Subcutaneous abdominal adipose tissue (tissue), 5 donors: ENCODE measurements around the gene ERH.
"Not testable (repeated sequence)": the region's sequence is repeated elsewhere in the genome, so short reads cannot be mapped to it uniquely, and the experiment has no call there.

Experiments
- H3K27ac ChIP-seq: one replicate; pipeline ENCODE4 v1.7.0; 2013; ENCODE audit warnings: low read depth, mild to moderate bottlenecking, inconsistent platforms, low read length, moderate library complexity
- H3K27me3 ChIP-seq, 5 donors: one replicate each; pipeline ENCODE4 v1.7.0; 2013; ENCODE audit warnings: low read length in 5 of 5, inconsistent platforms in 1 of 5; ENCODE audit not compliant: control insufficient read depth in 5 of 5, insufficient read depth in 4 of 5
- H3K36me3 ChIP-seq, 5 donors: one replicate each; pipeline ENCODE4 v1.7.0; 2013; ENCODE audit warnings: low read length in 5 of 5; ENCODE audit not compliant: control insufficient read depth in 5 of 5, insufficient read depth in 5 of 5
- H3K4me1 ChIP-seq, 5 donors: one replicate each; pipeline ENCODE4 v1.7.0; 2013; ENCODE audit warnings: low read length in 5 of 5, mild to moderate bottlenecking in 3 of 5, moderate library complexity in 1 of 5; ENCODE audit not compliant: control insufficient read depth in 5 of 5, insufficient read depth in 5 of 5
- H3K4me3 ChIP-seq, 5 donors: one replicate each; pipeline ENCODE4 v1.7.0; 2013; ENCODE audit warnings: low read length in 5 of 5, low read depth in 1 of 5
- H3K9ac ChIP-seq, 5 donors: one replicate each; pipeline ENCODE4 v1.7.0; 2013; ENCODE audit warnings: low read length in 5 of 5, mild to moderate bottlenecking in 4 of 5, moderate library complexity in 3 of 5
- H3K9me3 ChIP-seq, 5 donors: one replicate each; pipeline ENCODE4 v1.7.0; 2013; ENCODE audit warnings: low read length in 5 of 5; ENCODE audit not compliant: control insufficient read depth in 5 of 5
- donor health status: healthy.
- donor health status: healthy.
- donor health status: healthy.
- donor health status: healthy.
- donor health status: healthy.

The ERH gene

DNA sequence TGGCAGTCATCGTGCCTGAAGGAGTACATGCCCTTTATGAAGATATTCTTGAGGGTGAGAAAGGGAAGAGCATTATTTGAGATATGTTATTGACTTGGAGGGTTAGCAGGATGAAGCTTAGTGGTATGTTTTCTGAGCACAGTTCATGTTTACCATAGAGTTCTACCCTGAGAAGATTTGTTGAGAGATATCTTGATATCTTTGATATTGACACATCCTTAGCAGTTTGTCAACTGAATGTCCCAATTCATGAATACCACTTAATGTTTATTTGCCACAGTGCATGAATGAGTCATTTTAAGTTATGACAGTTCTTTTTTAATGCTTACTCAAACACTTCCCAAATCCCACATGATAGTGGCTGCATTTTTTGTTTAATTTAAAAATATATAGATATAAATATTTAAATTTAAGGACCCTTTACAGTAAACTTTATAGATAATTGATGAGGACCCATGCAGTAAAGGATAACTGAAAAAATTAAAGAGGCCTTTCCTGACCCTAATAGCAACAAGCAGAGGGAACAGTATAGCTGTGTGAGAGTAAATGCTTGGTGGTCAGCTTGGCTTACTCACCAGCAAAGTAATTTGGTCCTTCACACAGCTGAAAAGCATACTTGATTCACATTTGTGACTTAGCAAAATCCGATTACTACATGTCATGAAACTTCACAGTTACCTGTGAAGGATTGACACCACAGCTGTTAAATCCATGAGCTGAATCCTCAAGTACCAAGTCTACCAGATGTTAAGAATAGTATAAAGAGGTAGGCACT is 26.2 kb upstream of the ERH start:
- H3K36me3 ChIP-seq: peaks cover 3 to 28% (median 18%) of the 10 kb centered on the region in 5 donors
- peaks cover 0 to 3% (median 0%) of the 10 kb centered on the region in 5 donors for H3K9me3 ChIP-seq

DNA sequence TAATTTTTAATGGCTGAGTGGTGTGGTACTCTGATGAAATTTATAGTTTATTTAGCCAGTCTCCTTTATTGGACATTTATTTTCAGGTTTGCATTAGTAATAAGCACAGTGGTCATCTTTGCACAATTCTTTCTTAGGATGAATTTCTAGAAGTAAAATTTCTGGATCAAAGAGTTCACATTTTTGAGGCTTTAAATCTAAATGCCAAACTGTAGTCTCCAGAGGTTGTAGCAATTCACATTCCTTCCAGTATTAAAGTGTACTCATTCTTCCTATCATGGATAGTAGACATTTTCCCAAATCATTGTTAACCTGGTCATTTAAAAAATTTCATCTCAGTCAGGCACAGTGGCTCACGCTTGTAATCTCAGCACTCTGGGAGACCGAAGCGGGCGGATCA is 25.2 kb upstream of the ERH start:
- H3K27me3 ChIP-seq: no peaks in the 10 kb centered on the region

More for the DNA sequence above, 26.2 kb upstream of the ERH start:
- Histone ChIP-seq H3K4me3 (no peak overlapping the region), H3K9ac (no peak overlapping the region), H3K27ac (no peak overlapping the region), H3K27me3 (no peaks in the 10 kb centered on the region), H3K4me1 (no peaks in the 10 kb centered on the region)

DNA sequence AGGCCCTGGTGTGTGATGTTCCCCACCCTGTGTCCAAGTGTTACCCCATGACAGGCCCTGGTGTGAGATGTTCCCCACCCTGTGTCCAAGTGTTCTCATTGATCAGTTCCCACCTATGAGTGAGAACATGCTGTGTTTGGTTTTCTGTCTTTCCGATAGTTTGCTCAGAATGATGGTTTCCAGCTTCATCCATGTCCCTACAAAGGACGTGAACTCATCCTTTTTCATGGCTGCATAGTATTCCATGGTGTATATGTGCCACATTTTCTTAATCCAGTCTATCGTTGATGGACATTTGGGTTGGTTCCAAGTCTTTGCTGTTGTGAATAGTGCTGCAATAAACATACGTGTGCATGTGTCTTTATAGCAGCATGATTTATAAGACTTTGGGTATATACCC is 18.0 kb upstream of the ERH start:
- not testable (repeated sequence) for H3K9me3 ChIP-seq, H3K4me1 ChIP-seq, H3K36me3 ChIP-seq, H3K27me3 ChIP-seq, H3K9ac ChIP-seq, H3K4me3 ChIP-seq, H3K27ac ChIP-seq

More for the DNA sequence above, 25.2 kb upstream of the ERH start:
- Histone ChIP-seq H3K36me3 (peaks cover 3 to 28% (median 18%) of the 10 kb centered on the region in 5 donors), H3K4me1 (no peaks in the 10 kb centered on the region), H3K9ac (no peak overlapping the region), H3K4me3 (no peak overlapping the region), H3K9me3 (peaks cover 0 to 3% (median 0%) of the 10 kb centered on the region in 5 donors), H3K27ac (no peak overlapping the region)

DNA sequence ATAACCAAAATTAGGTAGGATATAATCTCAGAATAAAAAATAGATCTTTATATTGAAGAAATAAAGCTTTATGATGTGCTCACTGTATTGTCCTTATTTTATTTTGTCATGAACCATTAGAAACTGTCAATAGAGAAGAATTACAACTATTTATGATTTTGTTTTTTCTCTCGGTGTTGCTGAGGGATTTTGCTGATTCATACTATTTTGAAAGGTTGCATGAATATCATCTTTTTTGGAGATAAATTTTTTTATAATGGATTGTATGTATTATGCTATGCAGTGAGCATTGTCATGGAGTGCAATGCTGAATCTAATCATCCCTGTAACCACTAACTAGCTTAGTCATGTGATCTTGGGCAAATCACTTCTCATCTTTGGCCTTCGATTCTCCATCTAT is 15.4 kb upstream of the ERH start:
- H3K9me3 ChIP-seq: no peaks in the 10 kb centered on the region
- H3K9ac ChIP-seq: no peak overlapping the region
- H3K36me3 ChIP-seq: no peaks in the 10 kb centered on the region
- no peaks in the 10 kb centered on the region for H3K4me1 ChIP-seq
- H3K27ac ChIP-seq: no peak overlapping the region
- H3K4me3 ChIP-seq: no peak overlapping the region
- H3K27me3 ChIP-seq: no peaks in the 10 kb centered on the region

DNA sequence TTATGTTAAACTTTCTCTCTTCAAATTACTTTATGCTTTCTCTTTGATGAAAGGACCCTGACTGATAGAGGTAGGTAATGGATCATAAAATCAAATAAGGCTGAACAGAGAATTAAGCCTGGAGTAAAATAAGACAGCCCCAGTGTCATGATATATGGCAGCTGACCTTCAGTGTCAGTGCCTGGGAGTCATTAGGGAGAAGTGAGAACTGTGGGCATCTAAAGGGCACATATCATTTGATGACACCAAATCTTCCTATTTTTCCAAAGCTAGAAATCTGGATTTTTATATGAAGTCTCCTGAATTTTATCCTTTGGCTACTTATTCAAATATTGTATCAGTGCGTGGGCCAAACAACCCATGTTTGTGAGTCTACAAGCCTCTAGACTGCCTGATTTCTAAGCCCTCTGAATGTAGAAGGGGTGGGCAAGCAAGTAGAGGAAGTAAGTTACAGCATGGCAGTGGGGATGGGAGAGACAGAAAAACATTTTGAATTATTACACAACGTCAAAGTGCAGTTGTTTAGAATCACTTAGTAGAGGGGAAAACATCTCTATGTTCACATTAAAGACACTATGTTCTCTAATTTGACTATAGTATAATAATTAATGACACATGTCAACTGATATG is 10.3 kb upstream of the ERH start:
- Histone ChIP-seq H3K9me3 (no peaks in the 10 kb centered on the region), H3K27ac (no peak overlapping the region), H3K36me3 (no peaks in the 10 kb centered on the region), H3K9ac (no peak overlapping the region), H3K4me3 (no peak overlapping the region), H3K4me1 (no peaks in the 10 kb centered on the region), H3K27me3 (no peaks in the 10 kb centered on the region)

DNA sequence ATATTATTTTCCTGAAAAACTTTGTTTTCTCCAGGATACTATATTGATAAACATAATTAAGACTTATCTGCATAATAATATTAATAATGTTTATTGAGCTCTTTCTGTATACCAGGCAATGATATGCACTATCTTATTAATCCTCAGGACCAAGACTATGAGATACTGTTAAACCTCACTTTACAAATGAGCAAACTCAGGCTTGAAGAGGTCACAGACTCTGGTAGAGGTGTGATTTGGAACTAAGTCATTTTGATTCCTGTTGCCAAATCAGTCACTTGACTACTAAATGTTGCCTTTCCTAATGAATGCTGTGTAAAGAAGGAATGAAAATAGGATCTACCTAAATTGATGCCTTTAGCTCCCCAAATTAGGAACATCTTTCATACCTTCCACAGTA is 7.7 kb upstream of the ERH start:
- Histone ChIP-seq H3K27ac (no peak overlapping the region), H3K9me3 (no peaks in the 10 kb centered on the region), H3K36me3 (no peaks in the 10 kb centered on the region), H3K9ac (no peak overlapping the region), H3K4me1 (peaks cover 2 to 13% (median 8%) of the 10 kb centered on the region in 5 donors), H3K27me3 (no peaks in the 10 kb centered on the region), H3K4me3 (no peak overlapping the region)

DNA sequence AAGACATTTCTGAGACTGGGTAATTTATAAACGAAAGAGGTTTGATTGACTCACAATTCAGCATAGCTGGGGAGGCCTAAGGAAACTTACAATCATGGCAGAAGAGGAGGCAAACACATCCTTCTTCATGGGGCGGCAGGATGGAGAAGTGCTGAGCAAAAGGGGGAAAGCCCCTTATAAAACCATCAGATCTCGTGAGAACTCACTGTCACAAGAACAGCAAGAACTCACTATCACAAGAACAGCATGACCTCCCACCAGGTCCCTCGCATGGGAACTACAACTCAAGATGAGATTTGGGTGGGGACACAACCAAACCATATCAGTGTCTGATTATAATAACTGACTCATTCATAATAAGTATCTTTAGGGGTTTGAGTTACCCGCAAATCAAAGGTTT is 6.8 kb upstream of the ERH start:
- no peak overlapping the region for H3K27ac ChIP-seq

DNA sequence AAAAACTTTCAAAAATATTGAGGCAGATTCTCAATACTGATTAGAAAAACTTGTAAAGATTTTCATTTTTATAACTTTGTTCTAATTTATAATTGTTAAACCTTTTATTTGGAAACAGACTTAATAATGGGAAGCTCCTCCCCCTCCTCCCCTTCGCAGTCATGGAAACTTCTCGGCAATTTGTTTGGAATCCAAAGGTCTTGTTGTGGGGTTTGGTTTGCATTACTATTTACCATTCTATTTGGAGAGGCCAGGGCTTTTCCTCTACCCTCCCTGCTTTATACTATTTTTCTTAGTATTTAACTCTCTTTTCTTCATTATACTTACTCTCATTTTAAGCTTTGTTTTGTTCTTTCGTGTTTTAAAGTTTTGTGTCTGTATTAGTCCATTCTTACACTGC is 6.4 kb upstream of the ERH start:
- no peak overlapping the region for H3K27ac ChIP-seq
- H3K27me3 ChIP-seq: no peaks in the 10 kb centered on the region
- H3K4me1 ChIP-seq: peaks cover 2 to 26% (median 21%) of the 10 kb centered on the region in 5 donors
- H3K9ac ChIP-seq: no peak overlapping the region
- no peak overlapping the region for H3K4me3 ChIP-seq
- no peaks in the 10 kb centered on the region for H3K36me3 ChIP-seq
- H3K9me3 ChIP-seq: no peaks in the 10 kb centered on the region

More for the DNA sequence above, 6.8 kb upstream of the ERH start:
- Histone ChIP-seq H3K27me3 (no peaks in the 10 kb centered on the region), H3K4me1 (peaks cover 2 to 22% (median 17%) of the 10 kb centered on the region in 5 donors), H3K36me3 (no peaks in the 10 kb centered on the region), H3K4me3 (no peak overlapping the region), H3K9me3 (no peaks in the 10 kb centered on the region), H3K9ac (no peak overlapping the region)

DNA sequence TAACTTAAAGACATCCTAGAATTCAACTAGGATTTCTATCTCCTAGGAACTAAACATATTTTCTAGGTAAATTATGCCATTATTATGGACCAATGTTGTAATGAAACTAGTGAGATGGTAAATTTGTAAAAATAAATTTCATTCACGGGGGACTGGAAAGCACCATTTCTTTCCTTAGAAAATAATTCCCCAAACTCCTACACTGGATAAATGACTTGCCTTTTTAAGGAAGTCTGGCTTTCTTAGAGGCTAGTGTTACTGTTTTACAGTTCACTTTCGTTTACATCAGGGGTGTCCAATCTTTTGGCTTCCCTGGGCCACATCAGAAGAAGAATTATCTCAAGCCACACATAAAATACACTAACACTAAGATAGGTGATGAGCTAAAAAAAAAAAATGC is 3.7 kb upstream of the ERH start:
- no peak overlapping the region for H3K9ac ChIP-seq
- peaks cover 9 to 44% (median 37%) of the 10 kb centered on the region in 5 donors for H3K4me1 ChIP-seq
- H3K27me3 ChIP-seq: no peaks in the 10 kb centered on the region
- no peak overlapping the region for H3K4me3 ChIP-seq
- no peaks in the 10 kb centered on the region for H3K9me3 ChIP-seq
- H3K27ac ChIP-seq: no peak overlapping the region
- H3K36me3 ChIP-seq: no peaks in the 10 kb centered on the region

DNA sequence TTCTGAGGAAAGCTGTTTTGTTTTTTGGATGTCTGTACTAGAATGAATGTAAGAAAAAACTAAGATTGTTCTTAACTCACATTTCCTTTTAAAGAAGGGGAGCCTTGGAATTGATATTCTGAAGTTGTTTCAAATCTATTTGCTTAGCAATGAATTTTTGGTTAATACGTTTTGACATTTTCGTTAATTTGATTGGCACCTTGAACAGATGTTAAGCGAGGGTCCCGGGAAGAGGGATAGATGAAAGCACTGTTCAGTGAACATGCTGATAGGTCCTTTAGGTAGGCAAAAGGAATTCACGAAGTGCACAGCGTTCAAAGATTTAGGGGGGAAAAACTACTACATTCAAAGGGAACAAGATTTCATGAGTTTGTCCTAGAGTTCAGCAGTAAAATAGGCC is 2.1 kb upstream of the ERH start:
- Histone ChIP-seq H3K9ac (no peak overlapping the region), H3K4me3 (peak overlapping the region in 4 of 5 donors; percentile 37 to 100 (median 98)), H3K4me1 (peaks cover 9 to 48% (median 41%) of the 10 kb centered on the region in 5 donors), H3K9me3 (no peaks in the 10 kb centered on the region), H3K36me3 (peaks cover 6 to 10% (median 10%) of the 10 kb centered on the region in 5 donors), H3K27me3 (no peaks in the 10 kb centered on the region), H3K27ac (no peak overlapping the region)
